HPDE6-E6E7 (cell line): ENCODE measurements around the gene MSX2.

Experiments used
- DNase-seq: peaks from one replicate; pipeline ENCODE4 v3.0.0; 2011; ENCODE audit warnings: missing footprints; ENCODE audit errors: extremely low spot score

The MSX2 gene

DNA sequence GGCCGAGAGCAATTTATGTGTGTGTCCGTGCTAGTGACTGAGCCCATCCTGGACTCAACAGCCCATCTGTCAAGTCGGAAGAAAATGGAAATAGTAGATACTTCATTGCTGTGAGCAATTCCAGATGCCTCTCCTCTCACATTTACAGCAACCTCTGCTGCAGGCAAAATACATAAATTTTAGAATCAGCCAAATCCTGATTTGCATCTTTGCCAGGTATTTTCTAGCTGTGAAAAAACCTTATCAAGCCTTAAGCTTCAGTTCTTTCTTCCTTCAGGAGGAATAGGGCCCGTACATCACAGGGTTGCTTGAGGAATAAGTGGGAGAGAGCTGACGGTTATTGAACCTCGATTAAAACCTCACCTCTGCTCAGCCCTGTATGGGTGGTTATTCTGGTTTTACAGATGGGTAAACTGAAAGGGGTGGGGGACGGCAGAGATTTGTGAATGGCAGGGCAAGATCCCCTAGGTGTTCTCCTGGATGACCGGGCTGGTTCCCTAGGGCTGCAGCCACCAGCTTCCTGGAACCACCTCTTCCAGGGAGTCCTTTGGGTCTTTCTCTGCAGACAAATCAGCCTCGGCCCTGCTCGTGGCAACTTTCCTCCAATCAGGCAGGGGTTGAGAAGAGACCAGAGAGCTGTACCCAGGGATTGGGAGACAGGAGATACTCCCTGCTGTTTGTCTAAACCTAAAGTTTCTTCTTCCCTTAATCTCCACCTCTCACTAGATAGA lies 5.3 kb upstream of the MSX2 start:
- no peak for DNase-seq

DNA sequence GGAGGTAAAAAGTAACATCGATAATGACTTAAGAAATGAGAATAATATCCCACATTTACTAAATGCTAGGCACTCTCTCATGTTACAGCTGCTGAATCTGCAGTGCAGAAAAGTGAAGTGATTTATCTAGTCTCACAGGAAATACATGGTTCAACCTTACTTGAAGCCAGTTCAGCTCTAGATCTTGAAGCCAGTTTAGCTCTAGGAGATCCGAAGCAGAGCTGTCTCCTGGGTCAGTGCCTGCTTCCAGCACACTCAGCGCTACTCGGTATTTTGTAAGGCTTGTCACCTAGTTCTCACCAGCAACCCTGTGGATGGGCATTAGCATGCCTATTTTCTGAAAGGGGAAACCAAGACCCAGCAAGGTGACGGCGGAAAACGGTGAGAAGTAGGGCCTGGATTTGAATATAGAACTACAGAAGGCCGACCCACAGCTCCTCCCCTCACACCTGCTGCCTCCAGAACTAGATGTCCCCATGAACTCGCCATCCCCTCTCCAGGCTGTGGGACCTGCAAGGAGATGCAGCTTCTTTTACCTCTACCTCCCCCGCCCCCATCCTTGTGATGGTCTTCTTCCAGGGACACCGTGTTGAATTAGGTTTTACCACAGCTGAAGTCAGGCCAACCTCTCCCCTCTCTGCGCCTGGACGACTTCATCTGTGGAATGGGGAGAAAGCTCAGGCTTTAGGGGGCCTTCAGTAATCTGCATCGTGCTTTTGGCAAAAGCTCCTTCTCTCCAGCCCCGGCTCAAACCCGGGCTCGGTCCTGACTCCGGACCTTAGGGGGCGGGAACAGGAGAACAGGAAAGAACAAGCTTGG lies 4.4 kb upstream of the MSX2 start:
- no peak for DNase-seq

DNA sequence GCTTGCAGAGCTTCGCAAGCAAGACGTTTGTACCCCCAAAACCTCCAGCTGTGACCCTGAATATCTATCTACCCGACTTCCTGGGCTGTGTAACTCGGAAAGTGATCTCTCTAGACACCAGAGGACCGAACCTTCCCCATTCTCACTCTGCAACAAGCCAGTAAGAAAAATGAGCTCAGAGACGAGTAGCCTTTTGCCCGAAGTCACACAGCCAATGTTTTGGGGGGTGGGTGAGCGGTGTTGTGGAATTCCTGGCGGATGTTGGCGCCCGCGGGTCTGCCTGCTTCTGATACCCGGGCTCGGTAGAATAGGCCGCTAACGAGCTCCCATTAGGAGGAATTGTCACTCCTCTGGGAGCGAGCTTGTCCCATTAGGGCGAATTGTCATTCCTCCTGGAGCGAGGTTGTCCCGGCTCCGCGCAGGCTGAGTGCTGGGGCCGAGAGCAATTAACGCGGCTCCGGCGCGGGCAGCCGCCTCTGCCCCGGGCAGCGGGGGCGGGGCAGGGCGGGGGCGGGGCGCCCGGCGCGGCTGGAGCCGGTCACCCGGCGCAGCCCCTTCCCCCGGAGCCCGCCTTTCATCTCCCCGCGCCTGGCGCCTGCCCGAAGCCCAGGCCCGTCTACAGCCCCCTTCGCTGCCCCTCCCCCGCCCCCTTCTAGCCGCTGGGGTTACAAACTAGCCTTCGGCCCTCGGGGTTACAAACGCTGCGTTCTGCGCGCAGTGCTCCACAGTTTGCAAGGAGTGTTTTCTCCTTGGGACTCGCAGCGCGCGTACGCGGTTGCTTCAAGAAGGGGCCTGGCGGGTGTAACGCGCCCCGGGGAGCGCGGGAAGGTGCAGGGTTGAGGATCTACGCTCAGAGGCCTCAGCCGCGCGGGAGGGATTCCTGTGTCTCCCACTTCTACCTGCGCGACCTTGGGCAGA lies 3.5 kb upstream of the MSX2 start:
- no peak for DNase-seq

DNA sequence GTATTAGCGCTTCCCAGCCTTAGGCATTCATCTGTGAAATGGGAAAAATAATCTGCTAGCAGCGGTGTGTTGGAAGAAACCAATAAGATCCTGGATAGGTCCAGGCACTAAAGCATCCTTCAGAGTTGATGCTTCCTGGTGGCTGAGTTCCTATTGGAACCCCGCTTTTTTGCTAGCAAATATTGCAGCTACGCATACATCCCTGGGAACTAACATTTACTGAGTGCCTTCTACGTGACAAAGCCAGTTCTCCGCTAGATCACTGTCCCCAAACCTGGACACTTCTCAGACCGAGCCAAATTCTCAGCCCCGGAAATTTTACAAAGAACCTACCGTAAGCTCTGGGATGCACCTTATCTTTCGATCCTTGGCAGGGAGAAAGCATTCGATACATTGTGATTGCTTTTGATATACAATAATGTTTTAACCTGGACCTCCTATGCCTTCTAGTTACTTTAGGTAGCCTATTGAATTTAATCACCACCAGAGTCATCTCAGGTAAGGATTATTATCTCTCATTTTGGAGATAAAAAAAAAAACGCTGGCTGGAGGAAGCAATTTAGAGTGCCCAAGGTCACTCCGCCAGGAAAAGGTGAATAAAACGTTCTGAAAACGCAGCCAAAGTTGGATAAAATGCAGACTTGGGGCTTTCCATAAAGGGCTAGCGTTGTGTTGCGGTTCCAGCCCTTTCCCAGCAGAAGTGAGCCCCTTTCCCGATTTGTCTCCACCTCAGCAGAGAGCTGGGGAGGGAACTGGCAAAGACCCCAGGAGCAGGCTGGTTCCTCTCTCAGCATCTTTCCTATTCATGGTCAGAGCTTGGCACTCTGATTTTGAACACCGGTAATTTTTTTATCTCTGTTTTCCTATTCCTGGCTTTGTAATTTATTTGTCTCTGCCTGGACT lies 2.6 kb upstream of the MSX2 start:
- no peak for DNase-seq

DNA sequence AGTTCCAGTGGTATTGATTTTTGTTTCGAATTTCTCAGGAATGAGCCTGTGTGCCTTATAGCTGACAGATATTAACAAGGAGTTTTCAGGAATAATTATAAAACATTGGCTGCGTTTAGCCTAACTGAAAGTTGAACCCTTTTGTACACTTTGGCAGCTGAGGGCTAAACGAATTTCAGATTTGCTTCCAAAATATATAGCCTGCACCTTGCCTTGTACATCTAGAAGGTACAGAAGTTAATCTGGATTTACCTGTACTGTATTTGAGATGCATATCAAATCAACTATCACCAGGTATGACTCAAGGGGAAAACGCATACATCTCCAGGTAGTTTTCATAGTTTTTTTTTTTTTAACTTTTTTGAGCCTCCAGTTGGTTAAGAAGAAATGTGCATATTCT lies 1.9 kb upstream of the MSX2 start:
- DNase-seq, result no peak

DNA sequence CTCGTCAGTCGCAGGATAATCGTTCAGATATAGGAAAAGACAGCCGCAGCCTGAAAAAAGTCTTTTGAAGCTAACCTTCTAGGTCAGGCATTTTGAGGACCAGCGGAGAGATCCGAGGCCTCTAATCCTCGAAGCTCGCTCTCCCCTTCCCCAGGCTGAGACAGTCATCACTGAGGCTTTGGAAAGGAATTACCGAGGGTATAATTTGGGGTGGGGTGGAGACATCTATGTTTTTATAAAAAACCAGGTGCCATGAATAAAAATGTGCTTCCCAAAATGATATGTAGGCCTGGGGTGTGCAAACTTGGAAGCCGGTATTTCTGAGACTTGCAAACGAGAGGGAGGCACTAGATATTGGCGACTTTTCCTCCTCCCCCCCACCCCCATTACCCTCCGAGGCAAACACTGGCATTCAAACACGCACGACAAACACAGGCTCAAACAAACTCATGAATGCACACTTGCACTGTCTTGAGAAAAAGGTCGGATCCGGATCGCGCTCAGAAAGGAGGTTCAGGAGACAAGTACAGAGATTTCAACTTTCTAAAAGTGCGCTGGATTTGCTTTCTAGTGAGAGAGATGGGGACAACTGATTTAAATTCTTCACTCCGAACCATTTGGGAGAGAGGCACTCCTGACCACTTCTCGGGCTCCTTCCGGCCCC lies 935 bp upstream of the MSX2 start:
- DNase-seq, result no peak

DNA sequence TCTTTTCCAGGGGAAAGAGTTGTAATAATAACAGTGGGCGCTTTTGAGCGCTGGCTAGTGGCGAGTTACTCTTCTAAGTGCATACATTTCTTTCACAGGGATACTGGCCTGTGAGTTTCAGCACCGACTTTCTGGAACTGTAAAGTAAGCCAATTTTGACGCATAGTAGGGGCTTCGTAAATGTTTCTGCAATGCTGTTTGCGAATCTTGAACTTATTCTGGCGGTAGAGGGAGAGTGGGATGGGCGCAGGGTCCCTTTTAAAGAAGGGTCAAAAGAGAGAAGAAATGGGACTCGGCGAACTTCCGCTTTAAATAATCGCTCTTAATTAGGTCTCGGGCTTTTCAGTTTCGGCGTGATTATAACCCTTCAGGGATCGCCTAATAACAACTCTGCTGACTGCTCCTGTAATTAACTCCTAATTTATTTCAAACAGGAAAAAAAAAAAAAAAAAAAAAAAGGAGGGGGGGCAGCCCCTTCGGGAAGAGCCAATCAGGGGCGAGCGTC lies 351 bp upstream of the MSX2 start:
- no peak for DNase-seq

DNA sequence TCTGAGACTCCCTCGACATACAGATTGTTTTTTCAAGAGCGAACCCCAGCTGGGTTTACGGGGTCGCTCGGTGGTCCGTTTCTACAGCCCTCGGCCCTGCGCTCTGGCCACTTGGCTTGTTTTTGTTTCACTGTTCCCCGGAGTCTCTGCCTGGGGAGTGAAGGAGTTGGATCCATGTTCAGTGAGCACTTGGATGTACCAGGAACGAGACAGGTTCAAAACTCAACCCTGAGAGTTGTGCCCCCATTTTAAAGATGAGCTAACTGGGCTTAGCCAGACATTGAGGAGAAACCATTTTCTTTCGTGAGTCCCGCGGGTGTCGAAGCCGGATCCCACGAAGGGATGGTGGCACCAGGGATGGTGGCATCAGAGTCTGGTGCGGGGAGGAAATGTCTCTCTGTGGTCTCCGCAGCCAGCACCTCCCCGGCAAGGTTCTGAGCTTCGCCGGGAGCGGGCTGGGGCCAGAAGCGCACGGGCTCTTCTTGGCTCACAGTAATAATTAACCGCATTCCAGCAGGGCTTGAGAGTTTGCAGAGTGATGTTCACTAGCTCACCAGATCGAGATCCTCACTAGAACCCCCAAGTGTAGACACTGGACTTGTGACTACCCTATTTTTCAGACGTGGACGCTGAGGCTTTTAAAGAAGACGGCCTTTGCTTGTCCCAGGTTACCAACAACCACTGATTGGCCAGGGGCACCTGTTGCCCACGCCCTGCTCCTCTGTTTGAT lies 1.0 kb downstream of the MSX2 start:
- no peak for DNase-seq

DNA sequence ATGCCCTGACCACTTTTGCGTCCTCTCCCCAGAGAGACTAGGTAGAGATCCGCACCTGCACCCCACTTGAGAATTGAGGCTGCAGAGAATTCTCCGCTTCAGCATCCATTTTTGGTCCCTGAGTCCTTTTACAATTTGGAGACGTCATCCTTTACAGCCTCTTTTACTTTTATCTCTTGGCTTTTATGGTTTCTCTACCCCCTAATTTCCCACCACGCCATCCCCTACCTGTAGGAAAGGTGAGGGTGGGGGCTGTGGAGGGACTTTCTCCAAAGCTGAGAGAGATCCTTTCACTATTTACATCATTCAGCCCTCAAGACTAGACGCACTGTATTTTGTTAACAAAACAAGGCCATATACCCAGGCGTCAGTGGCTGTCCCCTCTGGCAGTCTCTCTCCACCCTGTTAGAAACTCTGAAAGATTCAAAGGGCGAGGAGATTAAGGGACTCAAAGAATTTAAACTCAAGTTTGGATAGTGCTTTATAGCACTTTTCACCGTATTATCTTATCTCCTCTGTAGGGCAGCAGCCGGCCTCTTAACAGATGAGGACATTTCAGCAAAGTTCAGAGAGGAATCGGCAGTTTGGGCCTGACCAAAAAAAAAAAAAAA lies 1.7 kb downstream of the MSX2 start:
- no peak for DNase-seq

DNA sequence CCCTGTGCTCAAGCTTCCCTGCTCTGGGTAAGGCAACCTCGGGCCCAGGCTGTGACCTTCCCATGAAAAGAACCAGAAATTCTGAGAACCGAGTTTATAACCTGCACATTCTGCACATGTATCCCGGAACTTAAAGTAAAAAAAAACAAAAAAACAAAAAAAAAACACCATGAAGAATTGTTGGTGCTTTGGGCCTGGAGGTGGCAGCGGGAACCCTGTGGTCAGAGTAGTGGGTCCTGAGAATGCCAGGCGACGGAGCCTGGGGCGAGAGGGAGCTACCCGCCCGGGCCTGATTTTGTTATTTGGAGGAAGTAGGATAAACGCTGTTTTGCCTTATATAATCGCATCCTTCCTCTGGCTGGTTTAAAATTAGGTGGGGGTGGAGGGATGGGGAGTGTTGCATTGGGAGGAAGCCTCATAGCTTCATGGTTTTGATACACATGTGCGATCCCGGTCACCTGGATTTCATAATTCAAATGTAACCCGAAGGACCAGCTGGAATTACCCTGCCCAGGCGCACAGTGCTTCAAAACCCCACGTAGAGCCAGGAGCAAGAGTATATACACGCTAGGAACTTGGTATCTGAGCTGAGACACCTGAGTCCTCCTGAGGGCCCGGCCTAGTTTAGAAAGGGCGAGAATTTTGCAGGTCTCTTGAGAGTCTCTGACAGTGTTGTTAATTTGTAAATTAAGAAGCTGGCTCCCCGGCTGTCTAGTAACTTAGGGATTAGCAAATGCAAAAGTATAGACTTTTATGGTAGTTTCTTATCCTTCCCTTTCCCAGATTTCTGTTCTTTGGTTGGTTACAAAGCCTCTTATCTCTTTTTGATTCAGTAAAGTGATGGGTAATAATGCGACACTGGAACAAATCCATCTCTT lies 2.8 kb downstream of the MSX2 start:
- DNase-seq, result no peak

DNA sequence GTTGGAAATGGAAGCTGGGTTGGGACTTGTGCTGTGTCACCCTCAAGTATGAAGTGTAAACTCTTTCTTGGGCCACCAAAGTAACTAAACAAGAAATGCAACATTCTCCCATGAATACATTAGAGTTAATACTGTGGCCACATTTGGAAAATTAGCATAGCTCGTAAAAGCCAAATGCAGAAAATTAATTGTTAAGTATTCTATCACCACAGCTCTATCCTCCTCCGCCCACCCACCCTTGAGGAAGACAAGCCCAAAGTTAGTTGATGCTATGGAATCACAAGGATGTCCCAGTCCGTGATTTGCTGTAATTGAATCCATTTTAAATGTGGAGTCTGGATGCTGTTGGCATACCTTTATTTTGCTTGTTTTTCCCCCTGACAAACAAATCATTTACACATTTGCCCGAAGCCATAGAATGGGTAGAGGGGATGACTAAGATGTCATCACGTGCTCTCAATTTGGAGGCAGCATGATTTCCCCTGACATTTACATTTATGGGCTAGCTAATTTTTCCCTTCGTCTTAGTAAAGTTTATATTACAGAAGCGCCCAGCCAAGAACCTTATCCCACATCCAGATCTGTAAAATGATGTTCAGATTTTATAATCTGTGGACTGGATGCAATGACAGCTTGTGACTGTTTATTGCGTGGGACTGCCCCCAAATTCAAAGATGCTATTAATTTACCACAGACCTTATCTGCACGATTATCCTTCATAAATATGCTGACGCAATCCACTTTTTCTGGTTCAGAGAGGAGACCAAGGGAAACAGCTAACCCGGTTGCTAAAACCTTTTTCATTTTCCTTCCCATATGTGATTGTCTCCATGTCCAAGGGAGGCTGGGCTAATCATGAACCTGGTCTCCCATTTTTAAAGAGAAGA lies 3.7 kb downstream of the MSX2 start:
- DNase-seq, result no peak

DNA sequence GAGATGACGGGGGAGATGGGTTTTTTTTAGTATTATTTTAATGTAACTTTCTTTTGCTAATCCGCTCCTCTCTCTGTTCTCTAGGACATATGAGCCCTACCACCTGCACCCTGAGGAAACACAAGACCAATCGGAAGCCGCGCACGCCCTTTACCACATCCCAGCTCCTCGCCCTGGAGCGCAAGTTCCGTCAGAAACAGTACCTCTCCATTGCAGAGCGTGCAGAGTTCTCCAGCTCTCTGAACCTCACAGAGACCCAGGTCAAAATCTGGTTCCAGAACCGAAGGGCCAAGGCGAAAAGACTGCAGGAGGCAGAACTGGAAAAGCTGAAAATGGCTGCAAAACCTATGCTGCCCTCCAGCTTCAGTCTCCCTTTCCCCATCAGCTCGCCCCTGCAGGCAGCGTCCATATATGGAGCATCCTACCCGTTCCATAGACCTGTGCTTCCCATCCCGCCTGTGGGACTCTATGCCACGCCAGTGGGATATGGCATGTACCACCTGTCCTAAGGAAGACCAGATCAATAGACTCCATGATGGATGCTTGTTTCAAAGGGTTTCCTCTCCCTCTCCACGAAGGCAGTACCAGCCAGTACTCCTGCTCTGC lies 4.8 kb downstream of the MSX2 start:
- DNase-seq, result no peak

DNA sequence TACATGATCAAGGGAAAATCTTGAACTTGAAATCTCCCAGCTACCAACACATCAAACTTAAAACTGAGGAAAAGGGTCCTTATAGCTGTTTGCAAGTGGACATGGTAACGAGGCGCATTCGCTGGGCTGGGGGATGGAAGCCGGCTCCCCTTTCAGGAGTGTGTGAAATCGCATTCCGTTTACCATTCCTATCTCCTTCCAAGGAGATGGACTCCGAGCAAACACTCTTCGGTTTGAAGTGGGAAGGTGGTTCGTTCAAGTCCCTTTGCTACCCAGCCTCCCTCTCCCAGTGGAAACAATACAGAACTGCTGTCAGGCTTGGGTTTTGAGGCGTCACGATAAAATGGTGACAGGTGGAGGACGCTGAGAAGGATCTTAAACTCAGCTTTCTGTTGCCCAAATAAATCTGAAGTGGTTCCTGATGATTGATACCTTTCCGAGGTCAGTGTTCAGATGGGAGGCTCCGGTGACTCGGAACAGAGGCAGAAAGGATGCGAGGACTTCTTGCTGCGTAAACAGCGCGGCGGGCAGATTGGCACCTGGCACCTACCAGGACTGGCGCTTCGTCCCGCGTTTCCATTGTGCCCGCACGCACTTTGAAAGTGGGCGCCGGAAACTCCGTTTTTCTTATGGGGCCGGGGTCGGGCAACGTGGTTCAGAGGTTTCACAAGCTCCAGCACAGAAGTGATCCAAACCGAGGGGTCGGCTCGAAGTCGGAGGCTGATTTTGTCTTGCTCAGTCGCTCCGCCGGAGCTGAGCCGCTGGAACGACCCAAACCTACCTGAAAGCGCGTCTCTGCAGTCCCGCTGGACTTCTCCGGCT lies 7.0 kb downstream of the MSX2 start:
- DNase-seq, result no peak

DNA sequence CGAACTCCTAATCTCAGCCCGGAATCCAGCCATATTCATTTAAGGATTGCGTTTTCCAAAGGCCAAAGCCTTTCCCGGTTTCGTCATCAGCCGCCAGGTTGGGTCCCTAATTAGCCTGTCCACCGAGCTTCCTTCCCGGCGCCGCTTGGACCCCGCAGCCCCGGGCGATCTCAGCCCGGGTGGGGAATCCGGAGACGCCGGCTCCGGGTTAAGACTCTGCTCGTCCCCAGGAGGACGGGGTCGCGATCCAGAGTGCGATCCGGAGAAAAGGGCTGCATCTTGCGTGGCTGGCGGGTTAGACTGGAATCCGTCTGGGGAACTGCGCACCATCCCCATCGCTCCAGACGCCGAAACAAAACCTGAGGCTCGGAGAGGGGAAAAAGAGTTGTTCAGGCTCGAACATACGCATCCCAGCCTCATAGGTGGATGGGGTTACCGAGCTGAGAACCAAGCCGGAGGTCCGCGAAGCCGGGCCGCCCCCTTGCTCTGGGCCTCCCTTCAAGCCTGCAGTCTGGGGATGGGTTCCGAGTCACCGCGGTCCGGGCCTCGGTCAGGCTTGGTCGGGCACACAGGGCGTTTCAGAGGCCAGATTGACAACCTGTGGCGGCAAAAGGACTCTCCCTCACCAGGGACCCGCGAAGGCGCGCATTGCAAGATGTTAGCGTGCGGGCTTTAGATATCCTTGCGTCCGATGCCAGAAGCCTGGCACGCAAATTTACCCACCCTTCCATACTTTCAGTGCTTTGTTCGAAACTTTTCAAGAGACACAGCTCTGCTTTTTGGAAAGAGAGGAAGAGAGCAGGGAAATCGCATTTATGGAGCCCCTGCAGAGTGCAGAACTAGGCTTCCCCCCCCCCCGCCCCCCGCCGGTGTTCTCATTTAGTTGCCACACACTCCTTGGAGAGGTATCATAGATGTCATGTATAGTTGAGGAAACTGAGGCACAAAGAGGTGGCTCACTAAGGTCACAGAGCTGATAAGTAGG lies 7.9 kb downstream of the MSX2 start:
- DNase-seq, result no peak
